Measurements from ENCODE around the gene INSM2.

The INSM2 gene

DNA sequence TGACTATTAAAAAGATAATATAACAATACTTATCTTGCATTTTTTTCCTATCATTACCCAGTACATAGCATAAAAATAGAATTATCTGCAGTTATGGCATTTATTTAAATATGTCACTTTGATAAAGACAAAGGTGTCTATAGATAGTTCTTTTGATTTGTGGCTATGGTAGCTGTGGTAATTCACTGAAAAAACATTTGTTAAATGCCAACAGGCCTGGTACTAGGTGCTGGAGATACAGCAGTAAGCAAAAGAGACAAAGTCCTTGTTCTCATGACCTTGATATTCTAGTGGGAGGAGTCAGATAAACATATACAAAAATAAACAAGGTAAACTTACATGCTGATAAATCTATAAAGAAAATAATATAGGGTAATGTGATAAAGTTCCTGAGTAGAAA is 44.7 kb downstream of the INSM2 start:
- Mint-ChIP-seq H3K27ac (no peak overlapping the region), H3K4me1 (no peaks in the 10 kb centered on the region), H3K27me3 (ENCODE audit: low read depth) (no peaks in the 10 kb centered on the region), H3K36me3 (ENCODE audit: low read depth) (peaks cover 9% of the 10 kb centered on the region), H3K9me3 (no peaks in the 10 kb centered on the region), H3K4me3 (no peak overlapping the region)
- TF ChIP-seq, protein P1, sequence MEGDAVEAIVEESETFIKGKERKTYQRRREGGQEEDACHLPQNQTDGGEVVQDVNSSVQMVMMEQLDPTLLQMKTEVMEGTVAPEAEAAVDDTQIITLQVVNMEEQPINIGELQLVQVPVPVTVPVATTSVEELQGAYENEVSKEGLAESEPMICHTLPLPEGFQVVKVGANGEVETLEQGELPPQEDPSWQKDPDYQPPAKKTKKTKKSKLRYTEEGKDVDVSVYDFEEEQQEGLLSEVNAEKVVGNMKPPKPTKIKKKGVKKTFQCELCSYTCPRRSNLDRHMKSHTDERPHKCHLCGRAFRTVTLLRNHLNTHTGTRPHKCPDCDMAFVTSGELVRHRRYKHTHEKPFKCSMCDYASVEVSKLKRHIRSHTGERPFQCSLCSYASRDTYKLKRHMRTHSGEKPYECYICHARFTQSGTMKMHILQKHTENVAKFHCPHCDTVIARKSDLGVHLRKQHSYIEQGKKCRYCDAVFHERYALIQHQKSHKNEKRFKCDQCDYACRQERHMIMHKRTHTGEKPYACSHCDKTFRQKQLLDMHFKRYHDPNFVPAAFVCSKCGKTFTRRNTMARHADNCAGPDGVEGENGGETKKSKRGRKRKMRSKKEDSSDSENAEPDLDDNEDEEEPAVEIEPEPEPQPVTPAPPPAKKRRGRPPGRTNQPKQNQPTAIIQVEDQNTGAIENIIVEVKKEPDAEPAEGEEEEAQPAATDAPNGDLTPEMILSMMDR (IDR thresholded peaks at IDR 0.05; ENCODE audit: unreplicated experiment in 3 of 3), result no peak

Data from nephron (organoid).